ENCODE results near the gene RETSAT.

The RETSAT gene

GRCh38 chr2:85307527-85307897, 46.8 kb downstream of the RETSAT start:
- no peak for DNase-seq (ENCODE audit: low spot score)

DNA sequence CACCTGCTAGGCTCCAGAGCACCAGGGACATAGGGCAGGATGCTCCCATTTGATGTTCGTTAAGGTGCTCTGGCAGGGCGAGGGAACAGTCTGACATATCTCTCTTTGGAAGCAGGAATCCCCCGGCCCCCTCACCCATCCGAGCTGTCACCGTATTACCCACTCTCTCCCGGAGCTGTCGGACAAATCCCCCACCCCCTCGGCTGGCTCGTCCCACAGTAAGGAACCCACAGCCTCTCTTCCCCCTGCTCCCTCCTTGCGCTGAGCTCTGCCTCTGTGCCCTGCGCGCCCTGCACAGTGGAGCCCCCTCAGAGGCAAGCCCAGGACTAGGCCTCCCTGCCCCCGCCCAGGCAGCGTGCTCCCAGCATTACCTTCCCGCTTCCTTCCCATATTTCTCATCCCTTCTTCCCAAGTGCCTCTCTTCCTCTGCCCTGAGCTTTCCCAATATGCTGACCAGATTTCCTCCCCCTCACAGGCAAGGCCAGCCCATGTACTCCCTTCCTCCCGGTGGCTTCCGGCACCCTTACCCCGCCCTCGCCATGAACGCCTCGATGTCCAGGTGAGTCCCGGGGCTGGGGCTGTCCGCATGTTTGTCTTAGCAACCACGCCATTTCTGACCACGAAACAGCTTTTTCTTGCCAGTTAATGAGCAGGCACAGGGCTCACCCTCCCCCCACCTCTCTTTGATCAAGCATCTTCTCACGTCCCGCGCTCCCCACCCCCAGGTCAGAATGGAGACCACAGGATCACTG, 50.4 kb downstream of the RETSAT start:
- DNase-seq (ENCODE audit: low spot score) = no peak

DNA sequence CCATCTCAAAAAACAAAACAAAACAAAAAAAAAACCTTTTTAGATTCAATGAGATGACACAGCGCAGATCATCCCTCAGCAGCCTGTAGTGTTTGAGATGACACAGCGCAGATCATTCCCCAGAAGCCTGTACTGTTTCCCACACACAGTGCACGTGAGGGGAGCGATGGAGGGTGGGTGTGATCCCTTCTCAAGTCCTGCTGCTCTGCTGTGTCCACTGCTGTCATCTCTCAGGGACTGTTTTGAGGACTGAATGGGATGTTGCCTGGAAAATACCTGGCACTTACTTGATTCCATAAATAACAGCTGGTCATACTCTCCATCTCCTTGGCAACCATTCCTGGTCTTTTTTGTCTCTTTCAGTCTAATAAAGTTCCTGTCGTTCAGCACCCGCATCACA, 52.2 kb downstream of the RETSAT start:
- no peak for DNase-seq (ENCODE audit: low spot score)
